ENCODE data around the gene DPF1.
"Not testable (repeated sequence)": the region's sequence is repeated elsewhere in the genome, so short reads cannot be mapped to it uniquely, and the experiment has no call there.

The DPF1 gene

DNA sequence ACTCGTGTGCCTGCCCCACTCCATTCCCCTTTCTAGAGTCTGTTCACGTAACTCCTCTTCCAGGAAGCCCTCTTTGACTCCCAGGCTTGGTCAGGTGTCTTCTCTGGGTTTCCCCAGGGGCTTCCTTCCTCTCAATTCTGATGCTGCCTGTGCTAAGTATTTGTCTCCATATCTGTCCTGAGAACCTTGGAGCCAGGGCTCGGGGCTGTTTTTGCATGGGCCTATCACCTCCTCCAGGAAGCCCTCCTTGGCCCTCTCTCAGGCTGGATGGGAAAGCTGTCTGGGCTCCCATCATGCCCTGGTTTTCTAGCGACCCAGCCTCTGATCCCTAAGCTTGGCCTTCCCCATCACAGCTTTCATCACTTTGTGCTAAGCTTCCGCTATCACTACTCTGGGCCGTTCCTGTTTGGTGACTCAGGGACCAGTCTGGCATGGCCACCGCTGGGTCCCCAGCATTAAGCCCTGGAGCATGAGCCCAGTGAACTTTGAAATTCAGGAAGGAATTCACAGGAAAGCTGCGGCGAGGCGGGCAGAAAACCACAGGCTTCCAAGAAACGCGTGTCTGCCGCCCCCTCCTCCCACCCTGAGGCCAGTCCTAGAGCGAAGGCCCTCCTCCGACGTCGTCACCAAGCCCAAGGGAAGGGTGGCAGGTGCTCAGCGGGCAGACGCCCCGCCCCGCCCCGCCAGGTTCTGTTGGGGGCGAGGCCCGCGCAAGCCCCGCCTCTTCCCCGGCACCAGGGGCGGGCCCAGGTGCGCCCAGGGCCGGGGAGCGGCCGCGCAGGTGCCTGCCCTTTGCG lies 39.9 kb upstream of the DPF1 start:
- Histone ChIP-seq H3K27ac (peak overlapping the region; percentile 81), H3K36me3 (no peaks in the 10 kb centered on the region), H3K27me3 (no peaks in the 10 kb centered on the region), H3K9me3 (no peaks in the 10 kb centered on the region), H3K4me3 (peak overlapping the region; percentile 54 to 62), H3K4me1 (peaks cover 4 to 33% (median 21%) of the 10 kb centered on the region in 4 donors)
- TF ChIP-seq, protein P1, sequence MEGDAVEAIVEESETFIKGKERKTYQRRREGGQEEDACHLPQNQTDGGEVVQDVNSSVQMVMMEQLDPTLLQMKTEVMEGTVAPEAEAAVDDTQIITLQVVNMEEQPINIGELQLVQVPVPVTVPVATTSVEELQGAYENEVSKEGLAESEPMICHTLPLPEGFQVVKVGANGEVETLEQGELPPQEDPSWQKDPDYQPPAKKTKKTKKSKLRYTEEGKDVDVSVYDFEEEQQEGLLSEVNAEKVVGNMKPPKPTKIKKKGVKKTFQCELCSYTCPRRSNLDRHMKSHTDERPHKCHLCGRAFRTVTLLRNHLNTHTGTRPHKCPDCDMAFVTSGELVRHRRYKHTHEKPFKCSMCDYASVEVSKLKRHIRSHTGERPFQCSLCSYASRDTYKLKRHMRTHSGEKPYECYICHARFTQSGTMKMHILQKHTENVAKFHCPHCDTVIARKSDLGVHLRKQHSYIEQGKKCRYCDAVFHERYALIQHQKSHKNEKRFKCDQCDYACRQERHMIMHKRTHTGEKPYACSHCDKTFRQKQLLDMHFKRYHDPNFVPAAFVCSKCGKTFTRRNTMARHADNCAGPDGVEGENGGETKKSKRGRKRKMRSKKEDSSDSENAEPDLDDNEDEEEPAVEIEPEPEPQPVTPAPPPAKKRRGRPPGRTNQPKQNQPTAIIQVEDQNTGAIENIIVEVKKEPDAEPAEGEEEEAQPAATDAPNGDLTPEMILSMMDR (IDR thresholded peaks at IDR 0.05): no peak
- DNase-seq: no peak
- intact Hi-C loops (cut with DNase I; ENCODE audit: low total_unique reads): loop anchor here (10.0 kb wide), 1 partner anchor 51 kb away; the partner anchor contains the start of genes KCNK6 and YIF1B

DNA sequence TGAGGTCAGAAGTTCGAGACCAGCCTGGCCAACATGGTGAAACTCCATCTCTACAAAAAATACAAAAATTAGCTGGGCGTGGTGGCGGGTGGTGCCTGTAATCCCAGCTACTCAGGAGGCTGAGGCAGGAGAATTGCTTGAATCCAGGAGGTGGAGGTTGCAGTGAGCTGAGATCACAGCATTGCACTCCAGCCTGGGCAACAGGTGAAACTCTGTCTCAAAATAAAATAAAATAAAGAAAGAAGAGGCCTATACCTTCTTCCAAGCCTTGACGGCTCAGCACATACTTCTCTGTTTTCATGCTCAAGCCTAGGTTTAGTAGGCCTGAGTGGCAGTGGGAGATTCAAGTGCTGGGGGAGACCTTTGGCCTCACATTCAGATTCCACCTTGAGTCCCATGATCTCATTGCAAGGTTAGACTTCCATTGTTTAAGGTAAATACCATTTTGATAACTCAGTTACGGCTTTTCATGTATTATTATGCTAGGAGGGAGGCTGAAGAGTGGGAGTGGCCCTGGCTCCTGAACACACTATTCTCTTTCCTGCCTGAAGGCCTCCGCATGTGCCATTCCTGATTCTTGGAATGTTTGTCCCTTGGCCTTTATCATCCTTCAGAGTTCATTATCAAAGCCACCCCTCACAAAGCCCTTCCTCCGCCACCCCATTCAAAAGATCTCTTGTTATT lies 38.7 kb upstream of the DPF1 start:
- intact Hi-C loops (cut with DNase I; ENCODE audit: low total_unique reads): loop anchor here (10.0 kb wide), 1 partner anchor 52 kb away; the partner anchor contains the start of genes KCNK6 and YIF1B

DNA sequence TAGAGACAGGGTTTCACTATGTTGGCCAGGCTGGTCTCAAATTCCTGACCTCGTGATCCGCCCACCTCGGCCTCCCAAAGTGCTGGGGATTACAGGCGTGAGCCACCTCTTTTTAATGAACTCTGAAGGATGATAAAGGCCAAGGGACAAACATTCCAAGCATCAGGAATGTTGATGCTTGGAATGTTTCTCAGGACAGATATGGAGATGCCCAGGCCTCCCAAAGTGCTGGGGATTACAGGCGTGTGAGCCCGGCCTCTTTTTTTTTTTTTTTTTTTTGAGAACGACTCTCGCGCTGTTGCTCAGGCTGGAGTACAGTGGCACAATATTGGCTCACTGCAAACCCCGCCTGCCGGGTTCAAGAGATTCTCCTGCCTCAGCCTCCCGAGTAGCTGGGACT lies 37.9 kb upstream of the DPF1 start:
- H3K27me3 ChIP-seq, H3K27ac ChIP-seq, H3K4me3 ChIP-seq, DNase-seq, H3K9me3 ChIP-seq, H3K36me3 ChIP-seq: not testable (repeated sequence)
- peaks cover 4 to 25% (median 18%) of the 10 kb centered on the region in 4 donors for H3K4me1 ChIP-seq
- intact Hi-C loops (cut with DNase I; ENCODE audit: low total_unique reads): loop anchor here (10.0 kb wide), 1 partner anchor 53 kb away; the partner anchor contains the start of genes KCNK6 and YIF1B

More for the DNA sequence above, 38.7 kb upstream of the DPF1 start:
- Histone ChIP-seq H3K9me3 (no peaks in the 10 kb centered on the region), H3K27ac (no peak overlapping the region), H3K36me3 (no peaks in the 10 kb centered on the region), H3K27me3 (no peaks in the 10 kb centered on the region), H3K4me1 (peaks cover 4 to 26% (median 20%) of the 10 kb centered on the region in 4 donors), H3K4me3 (no peak overlapping the region)
- DNase-seq: no peak
- TF ChIP-seq, protein P1 (IDR thresholded peaks at IDR 0.05): no peak

DNA sequence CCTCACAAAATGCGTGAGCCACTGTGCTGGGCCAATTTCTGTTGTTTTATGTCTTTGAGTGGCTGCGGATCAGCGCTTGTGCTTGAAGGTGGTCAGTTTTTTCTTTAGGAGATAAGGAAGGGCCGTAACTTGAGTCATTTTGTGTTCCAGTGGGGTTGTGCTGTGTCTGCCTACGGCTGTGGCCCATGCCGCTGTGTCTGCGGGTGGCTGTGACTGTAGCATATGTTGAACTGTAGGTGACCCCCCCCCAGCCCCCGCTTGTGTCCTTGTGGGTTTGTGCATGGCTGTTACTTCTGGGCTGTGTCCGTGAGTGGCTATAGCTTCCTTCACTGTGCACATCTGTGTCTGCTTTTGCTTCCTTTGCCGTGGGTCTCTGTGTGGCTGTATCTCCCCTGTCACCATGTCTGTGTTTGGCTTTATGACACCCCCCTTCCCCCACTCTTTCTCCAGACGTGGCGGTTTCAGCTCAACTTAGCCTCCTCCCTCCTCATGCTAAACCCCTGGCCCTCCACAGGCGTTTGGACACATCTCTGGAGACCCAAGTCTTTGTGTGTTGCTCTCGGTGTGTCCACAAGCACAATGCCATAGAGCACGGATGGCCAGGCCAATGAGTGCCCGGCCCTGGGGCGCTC lies 31.5 kb upstream of the DPF1 start:
- H3K27ac ChIP-seq: peak overlapping the region; percentile 95 to 96
- intact Hi-C loops (cut with DNase I; ENCODE audit: low total_unique reads): no loop called here
- H3K4me1 ChIP-seq: peaks cover 0 to 40% (median 32%) of the 10 kb centered on the region in 4 donors

DNA sequence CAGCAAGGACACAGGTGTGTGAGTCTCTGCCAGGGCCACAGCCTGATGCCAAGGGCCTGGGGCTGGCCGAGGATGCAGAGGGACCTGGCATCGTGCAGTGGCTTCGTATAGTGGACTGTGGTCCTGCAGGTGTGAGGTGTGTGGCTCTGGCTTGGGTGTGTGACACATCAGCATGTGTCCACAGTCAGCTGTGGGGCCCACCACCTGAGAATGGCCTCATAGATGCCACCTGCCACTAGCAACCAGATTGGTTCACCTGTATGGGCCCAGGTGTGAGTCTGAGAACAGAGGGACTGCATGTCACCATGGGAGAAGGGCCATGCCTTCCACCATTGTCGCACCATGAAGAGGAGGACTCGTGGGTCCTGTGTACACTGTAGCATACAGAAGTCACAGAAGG lies 29.8 kb upstream of the DPF1 start:
- DNase-seq: no peak
- TF ChIP-seq, protein P1 (IDR thresholded peaks at IDR 0.05): no peak
- H3K4me3 ChIP-seq: peak overlapping the region; percentile 79 to 94
- no peaks in the 10 kb centered on the region for H3K9me3 ChIP-seq
- peak overlapping the region; percentile 95 to 96 for H3K27ac ChIP-seq
- H3K4me1 ChIP-seq: peaks cover 0 to 57% (median 37%) of the 10 kb centered on the region in 4 donors
- H3K36me3 ChIP-seq: peaks cover 4 to 23% (median 4%) of the 10 kb centered on the region in 3 donors
- H3K27me3 ChIP-seq: no peaks in the 10 kb centered on the region
- intact Hi-C loops (cut with DNase I; ENCODE audit: low total_unique reads): no loop called here

More for the DNA sequence above, 31.5 kb upstream of the DPF1 start:
- Histone ChIP-seq H3K9me3 (no peaks in the 10 kb centered on the region), H3K27me3 (no peaks in the 10 kb centered on the region), H3K36me3 (peaks cover 4 to 17% (median 4%) of the 10 kb centered on the region in 3 donors), H3K4me3 (peak overlapping the region; percentile 79 to 94)
- TF ChIP-seq, protein P1 (IDR thresholded peaks at IDR 0.05): no peak
- peak in 1 of 2 donors; percentile 74 for DNase-seq
